Lung (tissue), 12 donors: ENCODE results near the gene HNRNPLL. TPM values are rescaled to one million over a fixed set of nuclear protein-coding genes. Genes with fewer than 3 reads are reported as not detected.

Source experiments
- ATAC-seq: fragments of 200-7000 bp; cut with Tn5 transposase; one replicate; pipeline ENCODE4 v1.9.1; 2020; ENCODE audit warnings: moderate number of reproducible peaks; ENCODE audit not compliant: insufficient read depth, low FRiP score
- DNase-seq, 3 donors: peaks; one replicate each; pipeline ENCODE4 v3.0.0-alpha.2; 2013 to 2017
- H3K27ac ChIP-seq, 2 donors: one replicate each; pipeline ENCODE4 v1.5.1; 2013; ENCODE audit warnings: mild to moderate bottlenecking in 2 of 2, moderate library complexity in 2 of 2, control low read depth in 1 of 2, inconsistent platforms in 1 of 2, low read depth in 1 of 2, low read length in 1 of 2
- H3K27me3 ChIP-seq, 3 donors: one replicate each; pipeline ENCODE4 v1.5.1; 2013; ENCODE audit warnings: low read length in 2 of 3; ENCODE audit not compliant: control insufficient read depth in 3 of 3, insufficient read depth in 3 of 3
- H3K36me3 ChIP-seq, 4 donors: one replicate each; pipeline ENCODE4 v1.5.1; 2013; ENCODE audit warnings: low read length in 4 of 4, mild to moderate bottlenecking in 1 of 4, moderate library complexity in 1 of 4; ENCODE audit not compliant: control insufficient read depth in 4 of 4, insufficient read depth in 4 of 4
- H3K4me1 ChIP-seq, 5 donors: one replicate each; pipeline ENCODE4 v1.5.1; 2013; ENCODE audit warnings: low read length in 5 of 5, mild to moderate bottlenecking in 2 of 5, moderate library complexity in 1 of 5; ENCODE audit not compliant: control insufficient read depth in 5 of 5, insufficient read depth in 5 of 5
- H3K4me3 ChIP-seq: one replicate; pipeline ENCODE4 v1.5.1; 2013; ENCODE audit warnings: mild to moderate bottlenecking, control low read depth, moderate library complexity
- H3K9ac ChIP-seq, 2 donors: one replicate each; pipeline ENCODE4 v1.5.1; 2013; ENCODE audit warnings: low read length in 2 of 2, control low read depth in 1 of 2; ENCODE audit not compliant: insufficient read depth in 1 of 2
- H3K9me3 ChIP-seq, 4 donors: one replicate each; pipeline ENCODE4 v1.5.1; 2013; ENCODE audit warnings: low read length in 3 of 4, mild to moderate bottlenecking in 1 of 4, moderate library complexity in 1 of 4; ENCODE audit not compliant: control insufficient read depth in 4 of 4, insufficient read depth in 3 of 4
- WGBS, 2 donors: extraction: QIAGEN DNeasy Blood & Tissue Kit; methylation state at CpG; one replicate each; pipeline ENCODE4 v1.1.7; 2013; 5-methylcytosine and 5-hydroxymethylcytosine counted together
- polyA plus RNA-seq, 2 donors: library from polyadenylated mRNA; stranded (reverse); fragments of 200-250 nt; gene quantifications; one replicate each; pipeline ENCODE4 v1.2.1, GENCODE V29; 2013
- total RNA-seq, 2 donors: library from RNA; depleted of rRNA in 1 of 2; stranded (reverse); fragments of >200 nt in 1 of 2; gene quantifications; one replicate each; pipeline ENCODE4 v1.2.1, GENCODE V29; 2014 to 2021
- TF ChIP-seq, protein P1 (sequence below): IDR thresholded peaks from 2 replicates; pipeline ENCODE4 v1.5.1; 2012; ENCODE audit warnings: mild to moderate bottlenecking; ENCODE audit errors: control extremely low read depth, extremely low read depth
- donor health status: control.
- donor health status: control.
- donor health status: Bipolar disorder and iron deficiency.
- donor health status: healthy.
- donor health status: DM: yes; HTN: yes; CAD: no.

Gene HNRNPLL
- total and polyA plus RNA-seq, 4 donors: 12.4 to 88.8 (median 30.7) TPM

- 55 to 72% methylated on average over 7 of the region's 7 CpGs for WGBS, 2 donors
- H3K9ac ChIP-seq: no peak overlapping the region
- no peaks in the 10 kb centered on the region for H3K36me3 ChIP-seq
- no peaks in the 10 kb centered on the region for H3K9me3 ChIP-seq
- TF ChIP-seq, protein P1, sequence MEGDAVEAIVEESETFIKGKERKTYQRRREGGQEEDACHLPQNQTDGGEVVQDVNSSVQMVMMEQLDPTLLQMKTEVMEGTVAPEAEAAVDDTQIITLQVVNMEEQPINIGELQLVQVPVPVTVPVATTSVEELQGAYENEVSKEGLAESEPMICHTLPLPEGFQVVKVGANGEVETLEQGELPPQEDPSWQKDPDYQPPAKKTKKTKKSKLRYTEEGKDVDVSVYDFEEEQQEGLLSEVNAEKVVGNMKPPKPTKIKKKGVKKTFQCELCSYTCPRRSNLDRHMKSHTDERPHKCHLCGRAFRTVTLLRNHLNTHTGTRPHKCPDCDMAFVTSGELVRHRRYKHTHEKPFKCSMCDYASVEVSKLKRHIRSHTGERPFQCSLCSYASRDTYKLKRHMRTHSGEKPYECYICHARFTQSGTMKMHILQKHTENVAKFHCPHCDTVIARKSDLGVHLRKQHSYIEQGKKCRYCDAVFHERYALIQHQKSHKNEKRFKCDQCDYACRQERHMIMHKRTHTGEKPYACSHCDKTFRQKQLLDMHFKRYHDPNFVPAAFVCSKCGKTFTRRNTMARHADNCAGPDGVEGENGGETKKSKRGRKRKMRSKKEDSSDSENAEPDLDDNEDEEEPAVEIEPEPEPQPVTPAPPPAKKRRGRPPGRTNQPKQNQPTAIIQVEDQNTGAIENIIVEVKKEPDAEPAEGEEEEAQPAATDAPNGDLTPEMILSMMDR: no peak
- H3K4me1 ChIP-seq: peaks cover 0 to 13% (median 5%) of the 10 kb centered on the region in 5 donors
- H3K27ac ChIP-seq: no peak overlapping the region
- no peak for ATAC-seq
- H3K27me3 ChIP-seq: no peaks in the 10 kb centered on the region
- H3K4me3 ChIP-seq: no peak overlapping the region
- peak; percentile 32 to 86 (median 82) for DNase-seq
Measured at GRCh38 chr2:38620282-38620977, 17.7 kb upstream of the HNRNPLL start.

- WGBS, 2 donors: 49 to 64% methylated on average over 4 of the region's 4 CpGs
Measured at GRCh38 chr2:38619458-38620164, 16.9 kb upstream of the HNRNPLL start.

DNA sequence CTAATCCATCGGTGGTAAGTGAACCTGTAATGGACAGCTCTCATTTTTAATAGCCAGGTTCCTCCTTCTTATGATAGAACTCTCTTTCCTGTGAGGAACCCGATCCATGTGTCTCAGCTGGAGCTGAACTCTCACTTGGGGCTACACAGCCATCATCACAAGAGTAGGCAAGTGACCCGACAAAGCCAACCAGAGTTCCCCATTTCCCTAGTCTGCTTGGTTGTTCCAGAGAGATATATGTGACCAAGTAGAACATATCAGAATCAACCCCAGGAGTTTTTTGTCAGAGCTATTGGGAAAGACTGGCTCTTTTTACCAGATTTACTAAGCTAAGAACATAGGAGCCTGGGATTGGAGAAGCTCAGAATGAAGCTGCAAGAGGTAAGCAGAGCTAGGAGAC lies 14.6 kb upstream of the HNRNPLL start:
- Histone ChIP-seq H3K36me3 (no peaks in the 10 kb centered on the region), H3K4me3 (no peak overlapping the region), H3K9me3 (no peaks in the 10 kb centered on the region), H3K9ac (no peak overlapping the region), H3K4me1 (peaks cover 0 to 13% (median 5%) of the 10 kb centered on the region in 5 donors), H3K27me3 (no peaks in the 10 kb centered on the region), H3K27ac (no peak overlapping the region)
- no peak for ATAC-seq
- 83 to 84% methylated on average over 3 of the region's 3 CpGs for WGBS, 2 donors
- TF ChIP-seq, protein P1: no peak
- DNase-seq: no peak

More at GRCh38 chr2:38619458-38620164, 16.9 kb upstream of the HNRNPLL start:
- H3K36me3 ChIP-seq: no peaks in the 10 kb centered on the region
- no peak overlapping the region for H3K4me3 ChIP-seq
- peak overlapping the region in 1 of 2 donors; percentile 31 for H3K27ac ChIP-seq
- peak in 2 of 3 donors; percentile 40 to 56 for DNase-seq
- H3K9ac ChIP-seq: no peak overlapping the region
- no peaks in the 10 kb centered on the region for H3K9me3 ChIP-seq
- peak; percentile 46 for ATAC-seq
- TF ChIP-seq, protein P1: no peak
- no peaks in the 10 kb centered on the region for H3K27me3 ChIP-seq
- H3K4me1 ChIP-seq: peaks cover 0 to 13% (median 5%) of the 10 kb centered on the region in 5 donors
